WERI-Rb-1 (cell line): ENCODE measurements around the gene MIGA2.

ENCODE experiments used
- DNase-seq: peaks from one replicate; pipeline ENCODE4 v3.0.0-alpha.2; 2020
- H3K27ac ChIP-seq: fragments of 250-450 bp; sonication (Bioruptor Pico); 2 replicates; pipeline ENCODE4 v1.5.1; 2020; ENCODE audit warnings: mild to moderate bottlenecking, moderate library complexity
- H3K27me3 ChIP-seq: fragments of 250-450 bp; sonication (Bioruptor Pico); 2 replicates; pipeline ENCODE4 v1.5.1; 2021; ENCODE audit warnings: mild to moderate bottlenecking, low read depth, moderate library complexity; ENCODE audit not compliant: insufficient read depth, severe bottlenecking
- H3K36me3 ChIP-seq: fragments of 250-450 bp; sonication (Bioruptor Pico); 2 replicates; pipeline ENCODE4 v1.5.1; 2020; ENCODE audit warnings: mild to moderate bottlenecking, moderate library complexity
- H3K4me3 ChIP-seq: 2 replicates; pipeline ENCODE4 v1.5.1; 2011; ENCODE audit warnings: low read depth, mild to moderate bottlenecking, control low read depth, low read length
- H3K9me3 ChIP-seq: fragments of 250-450 bp; sonication (Bioruptor Pico); 2 replicates; pipeline ENCODE4 v1.5.1; 2021; ENCODE audit warnings: mild to moderate bottlenecking, moderate library complexity; ENCODE audit not compliant: severe bottlenecking
- TF ChIP-seq, protein P1 (sequence below): IDR thresholded peaks from 2 replicates; pipeline ENCODE4 v1.5.1; 2011; ENCODE audit warnings: low read depth, mild to moderate bottlenecking, control low read depth, inconsistent platforms, low read length

The MIGA2 gene

DNA sequence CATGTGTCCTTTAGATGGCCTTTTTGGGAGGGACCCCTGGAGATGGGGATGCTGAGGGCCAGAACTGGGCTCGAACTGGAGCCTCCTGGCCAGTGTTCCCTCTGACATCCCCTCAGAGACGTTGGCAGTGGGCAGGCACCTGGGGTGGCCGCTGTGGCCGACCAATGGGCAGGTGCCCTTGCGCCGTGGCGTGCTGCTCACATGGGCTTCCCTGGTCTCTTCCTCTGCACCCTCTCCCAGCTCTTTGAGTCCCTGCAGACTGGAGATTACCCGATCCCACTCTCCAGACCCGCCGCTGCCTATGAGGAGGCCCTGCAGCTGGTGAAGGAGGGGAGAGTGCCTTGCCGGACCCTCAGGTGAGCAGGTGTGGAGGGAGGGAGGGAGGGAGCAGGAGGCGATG, 24.6 kb downstream of the MIGA2 start:
- no peaks in the 10 kb centered on the region for H3K27me3 ChIP-seq
- H3K36me3 ChIP-seq = peaks cover 49% of the 10 kb centered on the region
- no peaks in the 10 kb centered on the region for H3K9me3 ChIP-seq
- H3K27ac ChIP-seq = no peak overlapping the region
- TF ChIP-seq, protein P1, sequence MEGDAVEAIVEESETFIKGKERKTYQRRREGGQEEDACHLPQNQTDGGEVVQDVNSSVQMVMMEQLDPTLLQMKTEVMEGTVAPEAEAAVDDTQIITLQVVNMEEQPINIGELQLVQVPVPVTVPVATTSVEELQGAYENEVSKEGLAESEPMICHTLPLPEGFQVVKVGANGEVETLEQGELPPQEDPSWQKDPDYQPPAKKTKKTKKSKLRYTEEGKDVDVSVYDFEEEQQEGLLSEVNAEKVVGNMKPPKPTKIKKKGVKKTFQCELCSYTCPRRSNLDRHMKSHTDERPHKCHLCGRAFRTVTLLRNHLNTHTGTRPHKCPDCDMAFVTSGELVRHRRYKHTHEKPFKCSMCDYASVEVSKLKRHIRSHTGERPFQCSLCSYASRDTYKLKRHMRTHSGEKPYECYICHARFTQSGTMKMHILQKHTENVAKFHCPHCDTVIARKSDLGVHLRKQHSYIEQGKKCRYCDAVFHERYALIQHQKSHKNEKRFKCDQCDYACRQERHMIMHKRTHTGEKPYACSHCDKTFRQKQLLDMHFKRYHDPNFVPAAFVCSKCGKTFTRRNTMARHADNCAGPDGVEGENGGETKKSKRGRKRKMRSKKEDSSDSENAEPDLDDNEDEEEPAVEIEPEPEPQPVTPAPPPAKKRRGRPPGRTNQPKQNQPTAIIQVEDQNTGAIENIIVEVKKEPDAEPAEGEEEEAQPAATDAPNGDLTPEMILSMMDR = no peak
- DNase-seq = no peak
- no peak overlapping the region for H3K4me3 ChIP-seq

DNA sequence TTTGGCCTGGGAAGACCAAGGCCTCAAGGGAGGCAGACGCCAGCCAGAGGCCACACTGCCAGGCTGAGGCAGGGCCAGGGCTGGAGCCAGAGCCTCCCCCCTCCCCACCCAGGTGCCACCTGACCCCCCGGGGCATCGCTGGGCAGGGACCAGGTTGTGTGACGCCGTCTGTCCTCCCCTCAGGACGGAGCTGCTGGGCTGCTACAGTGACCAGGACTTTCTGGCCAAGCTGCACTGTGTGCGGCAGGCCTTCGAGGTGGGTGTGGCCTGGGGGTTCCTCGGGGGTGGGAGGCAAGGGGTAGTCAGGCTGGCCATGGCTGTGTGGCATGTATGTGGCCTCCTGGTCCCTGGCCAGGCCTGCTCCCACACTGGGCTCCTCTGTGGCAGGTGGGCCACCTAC, 26.6 kb downstream of the MIGA2 start:
- H3K9me3 ChIP-seq = no peaks in the 10 kb centered on the region
- peaks cover 52% of the 10 kb centered on the region for H3K36me3 ChIP-seq
- no peak overlapping the region for H3K4me3 ChIP-seq
- H3K27ac ChIP-seq = no peak overlapping the region
- no peaks in the 10 kb centered on the region for H3K27me3 ChIP-seq
- TF ChIP-seq, protein P1 = no peak
- no peak for DNase-seq

DNA sequence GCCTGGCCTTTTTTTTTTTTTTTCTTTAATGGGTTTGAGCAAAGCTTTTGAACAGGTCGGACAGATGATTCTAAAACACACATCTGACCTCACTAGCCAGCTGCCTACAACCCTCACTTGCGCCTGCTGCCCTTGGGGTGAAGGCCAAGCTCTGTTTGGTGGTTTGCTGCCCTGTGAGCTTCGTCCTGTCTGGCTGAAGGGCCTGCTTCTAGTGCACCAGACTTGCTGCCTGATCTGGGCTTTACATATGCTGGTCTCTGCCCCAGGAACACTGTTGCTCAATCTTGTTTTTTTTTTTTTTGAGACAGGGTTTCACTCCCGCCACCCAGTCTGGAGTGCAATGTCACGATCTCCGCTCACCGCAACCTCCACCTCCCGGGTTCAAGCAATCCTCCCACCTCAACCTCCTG, 28.1 kb downstream of the MIGA2 start:
- peaks cover 57% of the 10 kb centered on the region for H3K36me3 ChIP-seq

DNA sequence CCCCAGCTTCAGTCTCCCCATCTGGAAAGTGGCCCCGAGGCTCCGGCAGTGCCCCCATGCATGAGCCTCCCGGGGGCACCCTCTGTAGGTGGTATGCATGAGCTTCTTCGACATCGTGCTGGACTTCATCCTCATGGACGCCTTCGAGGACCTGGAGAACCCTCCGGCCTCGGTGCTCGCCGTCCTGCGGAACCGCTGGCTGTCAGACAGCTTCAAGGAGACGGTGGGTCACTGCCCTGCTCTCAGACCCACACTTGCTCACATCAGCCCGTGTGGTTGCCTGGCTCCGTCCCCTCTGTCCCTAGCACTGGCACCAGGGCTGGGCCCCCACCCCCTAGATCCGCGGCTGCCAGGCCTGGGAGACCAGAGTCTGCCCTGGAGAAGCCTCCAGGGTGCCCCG, 31.7 kb downstream of the MIGA2 start:
- TF ChIP-seq, protein P1 = no peak
- peaks cover 61% of the 10 kb centered on the region for H3K36me3 ChIP-seq
- H3K27me3 ChIP-seq = no peaks in the 10 kb centered on the region

More for the DNA sequence above, 28.1 kb downstream of the MIGA2 start:
- Histone ChIP-seq H3K9me3 (no peaks in the 10 kb centered on the region), H3K4me3 (no peak overlapping the region), H3K27me3 (no peaks in the 10 kb centered on the region), H3K27ac (no peak overlapping the region)
- TF ChIP-seq, protein P1 = no peak
- DNase-seq = no peak

DNA sequence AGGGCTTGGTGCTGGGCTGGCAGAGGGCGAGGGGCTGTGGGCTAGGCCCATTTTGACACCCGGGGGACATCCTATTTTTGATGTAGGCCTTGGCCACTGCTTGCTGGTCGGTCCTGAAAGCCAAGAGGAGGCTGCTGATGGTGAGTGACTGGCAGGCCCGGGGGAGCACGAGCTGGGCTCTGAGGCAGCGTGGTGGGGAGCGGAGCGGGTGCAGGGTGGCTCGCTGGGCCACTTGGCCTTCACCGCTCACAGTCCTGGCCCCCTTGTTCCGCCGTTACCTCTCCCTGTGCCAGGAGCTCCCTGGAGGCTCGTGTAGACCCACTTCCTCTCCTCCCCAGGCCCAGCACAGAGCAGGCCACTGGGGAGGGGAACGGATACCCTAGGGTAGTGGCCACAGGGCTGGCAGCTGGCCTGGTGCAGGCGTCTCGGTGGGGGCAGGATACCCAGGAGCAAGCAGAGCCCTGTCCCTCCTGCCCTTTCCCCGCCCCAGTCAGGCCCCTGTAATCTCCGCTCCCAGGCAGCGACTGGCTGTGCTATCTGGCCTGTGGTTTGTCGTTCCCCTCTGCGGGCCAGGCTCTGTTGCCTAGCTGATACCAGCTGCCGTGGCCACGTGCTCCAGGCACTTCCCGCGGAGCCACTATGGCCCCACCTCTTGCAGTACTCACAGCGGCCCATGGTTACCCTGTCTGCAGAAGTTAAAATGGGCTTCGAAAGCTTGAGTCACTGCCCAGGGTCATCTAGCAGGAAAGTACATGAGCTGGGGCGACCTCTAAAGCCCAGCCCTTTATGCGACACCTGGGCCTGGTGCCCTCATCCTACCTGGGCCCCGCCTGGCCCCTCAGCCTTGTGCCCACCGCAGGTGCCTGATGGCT, 32.8 kb downstream of the MIGA2 start:
- Histone ChIP-seq H3K4me3 (no peak overlapping the region), H3K36me3 (peaks cover 52% of the 10 kb centered on the region), H3K27ac (peak overlapping the region; percentile 60), H3K27me3 (no peaks in the 10 kb centered on the region), H3K9me3 (no peaks in the 10 kb centered on the region)
- TF ChIP-seq, protein P1 = no peak
- DNase-seq = peak; percentile 84

More for the DNA sequence above, 31.7 kb downstream of the MIGA2 start:
- DNase-seq = no peak
- Histone ChIP-seq H3K4me3 (no peak overlapping the region), H3K27ac (no peak overlapping the region), H3K9me3 (no peaks in the 10 kb centered on the region)
